GM21619 (cell line): ENCODE data around the gene MBP.
"Not testable (repeated sequence)": the region's sequence is repeated elsewhere in the genome, so short reads cannot be mapped to it uniquely, and the experiment has no call there.

ENCODE experiments used
- ATAC-seq: cut with Tn5 transposase; IDR thresholded peaks from one replicate; pipeline ENCODE4 v1.9.1; 2021; ENCODE audit not compliant: unreplicated experiment

The MBP gene

GRCh38 chr18:77031662-77032061 is 100.9 kb downstream of the MBP start:
- no peak for ATAC-seq

DNA sequence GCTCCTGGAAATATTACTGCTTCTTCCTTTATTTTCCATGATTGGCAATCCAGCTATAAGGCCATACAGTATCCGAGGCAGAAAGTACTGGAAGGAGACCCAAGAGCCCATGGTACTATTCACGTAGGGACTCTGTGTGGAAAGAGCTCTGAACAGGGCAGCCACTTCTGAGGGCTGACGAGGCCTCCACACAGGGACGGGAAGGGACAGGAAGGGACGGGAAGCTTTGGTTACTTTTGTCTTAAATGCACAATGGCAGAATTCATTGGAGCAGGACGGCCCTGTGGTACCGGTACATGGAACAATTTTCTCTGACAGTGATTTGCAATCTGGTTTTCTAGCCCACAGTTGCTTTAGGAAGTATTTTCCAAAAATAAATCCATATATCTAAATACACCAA is 102.4 kb downstream of the MBP start:
- ATAC-seq = no peak

DNA sequence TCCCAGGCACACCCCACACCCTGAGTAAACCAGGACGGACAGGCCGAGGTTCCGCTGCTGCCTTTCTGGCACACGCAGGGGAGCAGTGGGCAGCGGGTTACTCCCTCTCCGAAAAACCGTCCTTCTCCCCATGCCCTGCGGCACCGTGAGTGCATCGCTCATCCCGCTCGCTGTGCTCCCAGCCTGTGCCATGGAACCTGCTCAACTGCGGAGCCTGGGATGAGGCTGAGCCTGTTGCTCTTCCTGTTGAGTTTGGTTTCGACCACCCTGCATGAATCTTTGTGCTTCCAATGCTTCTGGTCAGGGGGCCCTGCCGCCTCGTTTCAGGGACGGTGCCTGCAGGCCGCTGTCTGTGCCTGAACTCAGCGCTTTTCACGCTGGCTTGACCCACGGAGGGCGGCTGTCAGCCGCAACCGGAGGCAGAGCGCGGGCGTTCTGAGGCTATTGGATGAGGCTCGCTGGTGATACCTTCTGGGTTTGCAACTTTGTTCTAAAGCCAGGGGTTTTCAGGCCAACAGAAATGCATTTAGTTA is 106.7 kb downstream of the MBP start:
- ATAC-seq = no peak

- no peak for ATAC-seq
Observed at GRCh38 chr18:77025123-77025522, 107.5 kb downstream of the MBP start.

DNA sequence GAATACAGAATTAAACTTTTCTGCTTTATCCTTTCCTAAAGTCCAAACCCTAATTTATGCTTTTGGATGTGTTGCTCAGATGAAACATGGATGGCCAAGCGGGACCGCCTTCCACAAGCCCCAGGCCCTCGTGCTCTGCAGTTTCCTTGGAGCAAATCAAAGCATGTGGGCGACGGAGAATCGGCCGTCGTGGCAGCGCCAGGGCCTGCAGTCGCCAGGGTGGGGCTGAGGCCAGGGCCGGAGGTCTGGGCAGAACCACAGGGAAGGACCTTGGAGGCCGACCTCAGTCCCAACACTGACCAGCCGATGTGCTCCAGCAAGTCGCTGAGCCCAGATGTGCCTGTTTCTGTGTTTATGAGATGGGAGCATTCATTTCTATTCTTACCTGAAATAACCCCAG is 108.1 kb downstream of the MBP start:
- ATAC-seq = no peak

- ATAC-seq = peak; percentile 52
Observed at GRCh38 chr18:77023102-77023782, 109.3 kb downstream of the MBP start.

- no peak for ATAC-seq
Observed at GRCh38 chr18:77022556-77022955, 110.0 kb downstream of the MBP start.

GRCh38 chr18:77022116-77022515 is 110.5 kb downstream of the MBP start:
- ATAC-seq = no peak

GRCh38 chr18:77021478-77021877 is 111.1 kb downstream of the MBP start:
- ATAC-seq = not testable (repeated sequence)

GRCh38 chr18:77021075-77021474 is 111.5 kb downstream of the MBP start:
- ATAC-seq = no peak

GRCh38 chr18:77020561-77020960 is 112.0 kb downstream of the MBP start:
- ATAC-seq = no peak

DNA sequence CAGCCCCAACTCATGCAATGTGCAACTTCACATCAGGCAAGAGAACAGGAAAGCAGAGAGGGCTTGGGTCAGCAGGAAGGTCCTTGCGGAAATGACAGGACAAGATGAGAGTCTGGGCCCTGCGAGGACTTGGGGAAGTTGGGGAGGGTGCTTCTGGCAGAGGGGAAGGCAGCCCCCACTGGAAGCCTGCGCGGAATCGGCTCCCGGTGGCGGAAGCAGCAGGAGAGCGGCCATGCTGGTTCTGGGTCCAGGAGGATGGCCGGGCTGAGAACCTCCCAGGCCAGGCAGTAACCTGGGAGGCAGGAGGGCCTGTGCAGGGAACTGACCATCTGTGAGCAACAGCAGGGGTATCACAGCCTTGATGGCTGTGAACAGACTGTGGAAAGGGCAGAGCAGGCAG is 112.9 kb downstream of the MBP start:
- no peak for ATAC-seq

- not testable (repeated sequence) for ATAC-seq
Observed at GRCh38 chr18:77018650-77019049, 113.9 kb downstream of the MBP start.

DNA sequence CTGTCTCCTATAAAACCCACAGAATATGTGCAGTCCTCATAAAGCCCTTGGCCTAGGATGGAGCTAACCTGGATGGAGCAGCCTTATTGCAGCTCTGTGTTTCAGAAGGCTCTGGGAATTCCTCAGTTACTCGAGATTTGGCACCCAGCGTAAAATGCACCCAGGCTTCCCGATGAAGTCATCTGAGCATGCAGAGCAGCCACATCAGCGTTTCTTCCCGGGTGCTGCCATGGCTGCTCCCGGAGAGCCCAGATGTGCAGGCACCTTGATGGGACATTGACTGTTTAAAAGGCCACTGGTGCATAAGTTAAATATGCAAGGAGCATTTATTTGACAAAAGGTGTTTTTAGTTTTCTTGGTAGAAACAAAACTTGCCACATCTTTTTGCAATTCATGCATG is 115.2 kb downstream of the MBP start:
- no peak for ATAC-seq

DNA sequence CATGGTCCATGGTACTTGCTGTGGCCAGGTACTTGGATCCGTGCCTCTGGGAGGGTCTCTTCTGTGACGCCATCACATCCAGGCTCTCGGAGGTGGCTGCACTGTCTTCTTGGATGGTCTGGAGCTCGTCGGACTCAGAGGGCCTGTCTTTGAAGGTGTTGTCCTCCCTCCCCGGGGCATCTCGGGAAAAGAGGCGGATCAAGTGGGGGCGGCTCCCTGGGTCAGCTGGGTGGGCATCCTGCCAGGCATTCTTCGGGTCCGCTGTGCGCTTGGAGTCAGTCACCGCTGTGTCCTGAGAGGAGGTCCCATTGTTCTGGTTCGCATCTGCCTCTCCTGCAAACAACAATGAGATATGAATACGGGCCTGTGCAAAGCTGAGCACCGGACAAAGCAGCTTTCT is 115.6 kb downstream of the MBP start:
- no peak for ATAC-seq

- no peak for ATAC-seq
Observed at GRCh38 chr18:77015771-77016710, 116.5 kb downstream of the MBP start.

- no peak for ATAC-seq
Observed at GRCh38 chr18:77015169-77015568, 117.4 kb downstream of the MBP start.

- no peak for ATAC-seq
Observed at GRCh38 chr18:77014538-77014937, 118.0 kb downstream of the MBP start.

DNA sequence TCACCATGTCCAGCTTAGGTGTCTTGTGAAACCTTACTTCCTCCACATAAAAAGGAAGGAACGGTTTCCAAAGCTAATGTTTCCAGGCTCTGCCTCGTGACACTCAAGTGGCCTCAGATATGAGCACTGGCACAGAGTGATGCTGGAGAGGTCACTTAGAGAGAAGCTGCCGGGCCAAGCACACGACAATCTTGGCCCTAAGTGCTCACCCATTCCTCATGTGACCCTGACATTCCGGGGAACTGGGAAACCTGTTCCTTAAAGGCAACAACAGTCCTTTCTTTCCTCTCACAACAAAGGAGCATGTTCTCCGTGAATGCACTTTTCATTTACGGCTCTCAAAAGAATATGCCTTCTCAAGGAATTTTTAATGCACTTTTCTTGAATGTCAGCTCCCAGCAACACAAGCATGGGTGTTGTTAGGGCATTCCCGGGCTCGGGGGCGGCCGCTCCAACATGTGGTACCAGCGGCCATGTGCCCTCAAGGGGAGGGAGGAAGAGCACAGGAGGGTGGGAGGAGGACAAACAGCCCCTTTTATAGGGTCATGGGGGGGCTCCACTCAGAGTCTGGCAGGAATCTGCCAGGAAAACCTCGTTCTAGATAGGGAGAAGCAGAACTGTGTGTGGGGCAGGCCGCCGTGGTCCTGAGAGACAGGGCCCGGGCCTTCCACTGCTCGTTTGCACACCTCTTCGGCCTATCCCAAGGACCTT is 118.6 kb downstream of the MBP start:
- no peak for ATAC-seq

- ATAC-seq = no peak
Observed at GRCh38 chr18:77012806-77013541, 119.6 kb downstream of the MBP start.

- no peak for ATAC-seq
Observed at GRCh38 chr18:77012120-77012519, 120.5 kb downstream of the MBP start.
